Fibroblast of gingiva (primary cell): Measurements from ENCODE around the gene ETV7.
A peak's percentile ranks its signal among the peaks of the same experiment; 100 is the strongest.
"Not testable (repeated sequence)": the region's sequence is repeated elsewhere in the genome, so short reads cannot be mapped to it uniquely, and the experiment has no call there.

Experiments used
- DNase-seq: peaks from one replicate; pipeline ENCODE4 v3.0.0-alpha.2; 2011; ENCODE audit warnings: low read depth

The ETV7 gene

GRCh38 chr6:36387440-36388303 lies at the start of gene ETV7:
Gene ETV7 (minus strand): TSS chr6:36387669. CDS start chr6:36387541, 128 bp downstream.
- DNase-seq: no peak

DNA sequence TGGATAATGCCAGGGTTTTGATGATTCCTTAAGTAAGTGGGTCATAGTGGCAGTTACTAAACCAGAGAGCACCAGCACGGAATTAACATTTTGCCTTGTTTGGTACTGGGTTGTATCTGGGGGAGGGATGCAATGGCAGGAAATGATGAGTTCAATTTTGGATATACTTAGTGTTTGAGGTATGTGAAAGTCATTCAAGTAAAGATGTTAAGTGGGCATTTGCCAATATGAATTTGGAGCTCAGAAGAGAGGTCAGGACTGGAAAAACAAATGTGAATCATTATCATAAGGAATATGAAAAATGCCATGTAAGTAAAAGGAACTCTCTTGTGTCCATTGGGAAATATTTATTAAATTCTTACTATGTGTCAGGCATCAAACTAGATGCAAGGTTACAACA lies 49.0 kb upstream of the ETV7 start:
- DNase-seq: peak; percentile 77

GRCh38 chr6:36432151-36432671 lies 44.7 kb upstream of the ETV7 start:
- peak; percentile 7 for DNase-seq

DNA sequence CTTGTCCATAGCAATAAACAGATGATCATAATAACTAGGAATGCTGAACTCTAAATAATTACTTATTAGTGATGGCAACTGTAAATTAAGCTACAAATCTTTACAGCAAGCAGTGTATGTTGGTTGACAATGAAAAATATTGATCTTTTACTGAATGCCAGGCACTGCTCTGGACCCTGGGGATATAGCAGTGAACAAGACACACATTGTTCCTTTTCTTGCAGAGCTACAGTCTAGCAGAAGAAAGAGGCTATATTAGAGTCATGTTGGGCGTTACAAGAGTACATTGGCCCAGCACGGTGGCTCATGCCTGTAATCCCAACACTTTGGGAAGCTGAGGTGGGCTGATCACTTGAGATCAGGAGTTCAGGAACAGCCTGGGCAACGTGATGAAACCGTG lies 43.7 kb upstream of the ETV7 start:
- DNase-seq: no peak

GRCh38 chr6:36430351-36430750 lies 42.9 kb upstream of the ETV7 start:
- DNase-seq: no peak

DNA sequence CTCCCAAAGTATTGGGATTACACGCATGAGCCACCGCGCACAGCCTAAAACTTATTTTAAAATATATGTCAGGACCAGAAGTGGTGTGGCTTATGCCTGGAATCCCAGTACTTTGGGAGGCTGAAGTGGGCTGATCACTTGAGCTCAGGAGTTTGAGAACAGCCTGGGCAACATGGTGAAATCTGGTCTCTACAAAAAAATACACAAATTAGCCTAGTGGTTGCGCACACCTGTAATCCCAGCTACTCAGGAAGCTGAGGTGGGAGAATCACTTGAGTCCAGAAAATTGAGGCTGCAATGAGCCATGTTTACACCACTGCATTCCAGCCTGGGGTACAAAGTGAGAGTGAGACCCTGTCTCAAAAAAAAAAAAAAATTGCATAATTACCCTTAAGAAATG lies 41.4 kb upstream of the ETV7 start:
- no peak for DNase-seq

- no peak for DNase-seq
Measured at GRCh38 chr6:36426622-36427021, 39.2 kb upstream of the ETV7 start.

DNA sequence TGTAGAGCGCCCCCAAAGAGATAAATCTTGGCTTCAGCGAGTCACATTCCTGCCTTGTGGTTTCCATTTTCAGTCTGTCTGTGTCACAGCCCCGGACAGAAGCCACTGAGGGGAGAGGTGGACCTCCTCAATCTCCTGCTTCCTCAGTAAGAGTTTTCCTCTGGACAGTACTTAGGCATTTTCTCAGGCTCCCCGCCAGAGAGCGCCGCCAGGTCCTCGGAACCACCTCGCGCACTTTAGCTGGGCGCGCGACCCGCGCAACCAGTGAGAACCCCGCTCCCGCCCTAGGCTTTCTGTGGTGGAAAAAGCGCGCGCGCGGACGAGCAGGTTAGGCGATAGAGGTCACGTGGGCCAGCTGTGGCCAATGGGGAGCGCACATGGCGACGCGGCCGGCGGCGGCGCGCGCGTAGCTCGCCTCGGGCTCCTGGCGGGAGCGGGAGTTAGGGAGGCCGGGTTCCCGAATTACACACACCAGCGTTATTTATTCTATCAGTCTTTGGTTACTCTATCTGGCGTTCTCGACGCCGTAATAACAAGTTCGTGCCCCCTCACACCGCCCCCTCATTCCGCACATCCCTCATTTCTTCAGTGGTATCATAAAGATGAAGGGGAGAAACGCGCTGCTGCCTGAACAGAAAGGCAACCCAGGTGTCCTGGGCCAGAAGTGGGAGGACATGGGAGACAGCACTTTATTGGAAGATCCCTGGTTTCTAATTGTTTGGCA lies 35.8 kb upstream of the ETV7 start:
- peak; percentile 95 for DNase-seq

- DNase-seq: no peak
Measured at GRCh38 chr6:36422714-36423100, 35.2 kb upstream of the ETV7 start.

- peak; percentile 34 for DNase-seq
Measured at GRCh38 chr6:36419310-36419709, 31.8 kb upstream of the ETV7 start.

DNA sequence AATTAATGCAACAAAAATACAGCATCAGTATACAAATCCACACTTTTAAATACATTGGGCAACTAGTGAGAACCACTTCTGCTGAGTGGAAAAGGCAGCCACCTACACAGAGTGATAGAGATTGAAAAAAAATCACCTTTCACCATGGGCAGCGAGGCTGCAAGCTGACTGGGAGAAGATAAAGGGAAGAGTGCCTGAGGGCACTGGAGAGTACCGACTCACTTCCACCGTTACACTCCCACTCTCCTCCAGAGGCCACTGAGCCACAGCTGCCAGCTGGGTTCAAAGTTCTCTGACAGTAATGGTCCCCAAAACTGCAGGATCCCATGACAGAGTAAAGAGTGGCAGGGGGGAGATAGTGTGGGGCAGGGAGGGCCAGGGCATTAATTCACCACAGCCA lies 31.1 kb upstream of the ETV7 start:
- DNase-seq: no peak

DNA sequence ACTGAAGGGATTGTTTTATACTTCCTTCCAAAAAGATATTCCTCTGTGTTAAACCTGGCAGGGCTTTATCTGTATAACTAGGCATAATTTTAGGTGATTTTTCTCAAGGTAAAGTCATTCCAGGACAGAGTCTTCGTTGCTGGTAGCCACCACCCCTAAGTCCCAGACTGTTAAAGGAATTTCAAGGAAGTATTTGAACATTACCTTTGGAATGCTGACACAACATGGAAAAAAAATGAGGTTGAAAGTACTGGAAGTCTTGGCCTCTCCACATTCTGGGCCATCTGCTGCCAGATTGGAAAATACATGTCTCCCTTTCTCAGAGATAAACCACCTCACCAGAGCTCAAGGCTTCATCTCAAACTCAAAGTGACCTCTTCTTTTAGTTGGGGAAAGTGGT lies 27.0 kb upstream of the ETV7 start:
- DNase-seq: no peak

GRCh38 chr6:36413489-36414480 lies 26.3 kb upstream of the ETV7 start:
- DNase-seq: no peak

DNA sequence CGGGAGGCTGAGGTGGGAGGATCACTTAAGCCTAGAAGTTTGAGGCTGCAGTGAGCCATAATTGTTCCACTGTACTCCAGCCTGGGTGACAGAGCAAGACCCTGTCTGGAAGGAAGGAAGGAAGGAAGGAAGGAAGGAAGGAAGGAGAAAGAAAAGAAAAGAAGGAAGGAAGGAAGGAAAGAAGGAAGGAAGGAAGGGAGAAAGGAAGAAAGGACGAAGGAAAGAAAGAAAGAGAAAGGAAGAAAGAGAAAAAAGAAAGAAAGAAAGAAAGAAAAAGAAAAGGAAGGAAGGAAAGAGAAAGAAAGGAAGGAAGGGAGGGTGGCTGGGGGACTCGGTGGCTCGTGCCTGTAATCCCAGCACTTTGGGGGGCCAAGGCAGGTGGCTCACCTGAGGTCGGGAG lies 22.2 kb upstream of the ETV7 start:
- DNase-seq: not testable (repeated sequence)

GRCh38 chr6:36404164-36404563 lies 16.7 kb upstream of the ETV7 start:
- DNase-seq: no peak

- DNase-seq: no peak
Measured at GRCh38 chr6:36402481-36402880, 15.0 kb upstream of the ETV7 start.

DNA sequence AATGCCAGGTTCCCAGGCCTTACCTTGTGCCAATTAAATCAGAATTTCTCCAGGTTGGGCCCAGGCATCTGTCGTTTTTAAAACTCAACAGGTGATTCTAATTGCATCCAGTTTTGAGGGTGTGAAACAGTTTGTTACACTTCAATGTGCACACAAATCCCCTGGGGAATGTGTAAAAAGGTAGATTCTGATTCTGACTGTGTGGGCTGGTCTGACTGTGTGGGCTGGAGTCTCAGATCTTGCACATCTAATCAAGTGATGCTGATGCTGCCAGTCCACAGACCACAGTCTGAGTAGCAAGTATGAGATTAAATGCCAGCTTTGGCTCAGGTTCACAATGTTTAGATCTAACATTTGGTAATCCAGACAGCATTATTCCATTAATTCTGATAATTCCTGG lies 12.5 kb upstream of the ETV7 start:
- DNase-seq: no peak

DNA sequence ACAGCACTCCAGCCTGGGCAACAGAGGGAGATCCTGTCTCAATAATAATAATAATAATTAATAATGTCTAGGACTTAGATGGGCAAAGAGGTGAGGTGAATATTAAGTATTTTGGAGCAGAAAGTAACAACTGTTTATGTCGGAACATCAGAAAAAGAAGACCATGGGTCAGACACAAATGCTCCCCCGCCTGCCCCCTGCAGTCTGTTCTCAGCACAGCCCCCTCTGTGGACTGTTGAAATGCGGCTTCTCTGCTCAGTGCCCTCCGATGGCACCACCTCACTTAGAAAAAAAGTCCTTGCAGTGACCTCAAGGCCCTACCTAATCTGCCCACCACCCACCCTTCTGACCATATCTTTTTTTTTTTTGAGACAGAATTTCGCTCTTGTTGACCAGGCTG lies 5.2 kb upstream of the ETV7 start:
- DNase-seq: no peak

DNA sequence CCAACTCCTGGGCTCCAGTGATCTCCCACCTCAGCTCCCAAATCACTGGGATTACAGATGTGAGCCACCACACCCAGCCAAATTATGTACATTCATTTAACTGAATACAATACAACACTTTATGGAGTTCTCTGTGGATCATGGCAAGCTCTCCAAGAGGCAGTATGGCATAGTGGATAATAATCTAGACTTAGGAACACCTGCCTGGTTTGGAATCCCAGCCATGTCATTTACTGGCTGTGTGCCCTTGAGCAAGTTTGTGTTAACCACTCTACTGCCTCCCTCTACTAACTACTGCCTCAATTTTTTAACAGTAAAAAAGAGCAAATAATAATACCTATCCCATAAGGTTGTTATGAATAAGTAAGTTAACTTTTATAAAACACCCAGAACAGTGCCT lies 1.9 kb upstream of the ETV7 start:
- no peak for DNase-seq

DNA sequence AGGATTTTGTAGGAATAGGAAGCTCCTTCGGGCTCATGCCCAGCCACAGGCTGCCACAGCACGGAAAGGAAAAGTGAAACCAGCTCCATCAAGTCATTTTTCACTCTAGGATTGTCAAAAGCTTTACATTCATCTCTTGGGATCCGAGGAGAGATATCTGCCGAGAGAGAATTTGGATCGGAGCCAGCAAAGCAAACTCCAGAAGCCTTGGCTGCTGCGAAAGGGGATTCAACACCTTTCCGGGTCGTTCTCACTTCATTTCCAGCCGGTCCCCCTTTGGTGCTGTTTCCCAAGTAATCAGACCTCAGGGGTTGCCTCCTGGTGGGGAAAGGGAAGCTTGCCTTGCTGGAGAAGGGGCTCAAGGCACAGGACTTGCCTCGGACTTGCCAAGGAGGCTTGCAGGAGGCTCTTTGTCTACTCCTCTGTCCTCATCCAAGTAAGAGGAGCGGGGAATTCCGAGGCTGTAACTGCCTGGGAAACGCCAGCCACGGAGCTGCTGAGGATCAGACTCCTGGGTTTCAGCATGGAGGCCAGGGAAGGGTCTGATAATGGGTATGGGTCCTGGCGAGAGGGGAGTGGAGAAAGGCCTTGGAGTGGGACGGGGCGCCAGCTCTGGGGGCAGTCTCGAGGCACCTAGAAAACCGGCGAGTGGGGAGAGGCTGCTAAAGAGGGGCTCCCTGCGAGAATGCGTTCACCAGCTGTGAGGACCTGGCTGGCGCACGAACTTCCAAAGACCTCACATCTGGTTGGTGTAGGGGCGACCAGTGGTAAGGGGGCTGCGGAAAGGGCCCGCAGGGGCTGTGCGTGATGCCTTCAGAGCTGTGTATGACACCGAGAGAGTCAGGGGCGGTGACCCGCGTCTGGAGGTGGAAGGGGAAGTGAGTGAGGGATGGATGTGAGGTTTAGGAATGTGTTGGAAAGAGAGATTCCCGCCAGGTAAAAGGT lies 702 bp downstream of the ETV7 start:
- peak; percentile 39 for DNase-seq

GRCh38 chr6:36384095-36384494 lies 3.4 kb downstream of the ETV7 start:
- no peak for DNase-seq
